ENCODE results near the gene CEACAM4. TPM values are rescaled to one million over a fixed set of nuclear protein-coding genes. Genes with fewer than 3 reads are reported as not detected.

The CEACAM4 gene
- total RNA-seq, 1 experiment from 2014 or later = not detected

DNA sequence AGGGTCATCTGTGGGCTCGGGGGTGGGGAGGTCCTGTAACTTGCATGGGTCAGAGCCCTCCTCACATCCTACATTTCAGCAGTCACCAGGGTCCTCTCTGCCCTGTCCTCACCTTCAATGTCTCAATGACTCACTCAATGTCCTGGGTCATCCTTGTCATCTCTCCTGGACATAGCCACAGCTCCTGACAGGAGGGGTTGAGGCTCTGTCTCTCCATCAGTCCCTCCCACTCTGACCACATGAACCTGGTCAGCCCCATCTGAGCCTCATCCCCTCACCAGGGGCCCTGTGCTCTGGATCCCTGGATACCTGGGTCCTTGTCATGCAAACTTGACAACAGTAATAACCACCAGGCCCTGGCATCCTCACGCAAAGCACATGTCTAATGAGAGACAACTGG is 37.5 kb downstream of the CEACAM4 start:
- Histone ChIP-seq H3K79me2 (ENCODE audit: insufficient read depth, low read length) (no peaks in the 10 kb centered on the region), H4K20me1 (ENCODE audit: insufficient read depth) (no peaks in the 10 kb centered on the region), H3K9me3 (ENCODE audit: control insufficient read depth in 1 of 2, insufficient read depth in 1 of 2, low read depth in 1 of 2, low read length in 2 of 2) (no peaks in the 10 kb centered on the region), H2AFZ (ENCODE audit: low read depth, low read length, poor library complexity, severe bottlenecking) (no peak overlapping the region), H3K9me2 (ENCODE audit: insufficient read depth) (no peaks in the 10 kb centered on the region), H3K4me3 (replicated peaks in 1 of 2; ENCODE audit: low read depth in 1 of 2, low read length in 2 of 2) (no peak overlapping the region), H3K27me3 (ENCODE audit: insufficient read depth, low read length) (0 out of 2 replicates have a peak, but pooled peaks cover 4% of the 10 kb centered on the region), H3K36me3 (ENCODE audit: control insufficient read depth in 1 of 2, insufficient read depth in 2 of 2, low read length in 2 of 2) (no peaks in the 10 kb centered on the region), H3K4me1 (ENCODE audit: control insufficient read depth in 1 of 2, insufficient read depth in 2 of 2, low read length in 2 of 2) (no peaks in the 10 kb centered on the region), H3K9ac (ENCODE audit: low read length) (no peak overlapping the region), H3K4me2 (ENCODE audit: low read length) (no peak overlapping the region), H3K27ac (ENCODE audit: low read depth, low read length) (no peak overlapping the region)
- CTCF ChIA-PET = no interaction called here
- DNase-seq (ENCODE audit: low read depth, low spot score) (no peak), ATAC-seq (no peak)
- POLR2A ChIA-PET = no interaction called here
- TF ChIP-seq CEBPB (IDR thresholded peaks at IDR 0.05; ENCODE audit: low read depth) (no peak), CBX3 (IDR thresholded peaks at IDR 0.05; ENCODE audit: low read depth) (no peak), EGR1 (IDR thresholded peaks at IDR 0.05; ENCODE audit: low read depth) (no peak), SRF (IDR thresholded peaks at IDR 0.05; ENCODE audit: low read depth) (no peak), POLR2A (IDR thresholded peaks at IDR 0.05; ENCODE audit: borderline replicate concordance, extremely low read depth, insufficient read depth, insufficient read length) (no peak), ZNF274 (IDR thresholded peaks at IDR 0.05; ENCODE audit: low read depth, low read length) (no peak), YY1 (IDR thresholded peaks at IDR 0.05; ENCODE audit: extremely low read depth, insufficient replicate concordance, low read depth, low read length) (no peak), TCF7L2 (IDR thresholded peaks at IDR 0.05; ENCODE audit: borderline replicate concordance, extremely low read depth, insufficient read depth, insufficient read length) (no peak), JUND (IDR thresholded peaks at IDR 0.05) (no peak), SP1 (IDR thresholded peaks at IDR 0.05; ENCODE audit: low read depth) (no peak), SIN3A (IDR thresholded peaks at IDR 0.05; ENCODE audit: low read depth) (no peak)
- TF ChIP-seq, protein P1, sequence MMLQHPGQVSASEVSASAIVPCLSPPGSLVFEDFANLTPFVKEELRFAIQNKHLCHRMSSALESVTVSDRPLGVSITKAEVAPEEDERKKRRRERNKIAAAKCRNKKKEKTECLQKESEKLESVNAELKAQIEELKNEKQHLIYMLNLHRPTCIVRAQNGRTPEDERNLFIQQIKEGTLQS (IDR thresholded peaks at IDR 0.05) = no peak
- TF ChIP-seq, protein P2, sequence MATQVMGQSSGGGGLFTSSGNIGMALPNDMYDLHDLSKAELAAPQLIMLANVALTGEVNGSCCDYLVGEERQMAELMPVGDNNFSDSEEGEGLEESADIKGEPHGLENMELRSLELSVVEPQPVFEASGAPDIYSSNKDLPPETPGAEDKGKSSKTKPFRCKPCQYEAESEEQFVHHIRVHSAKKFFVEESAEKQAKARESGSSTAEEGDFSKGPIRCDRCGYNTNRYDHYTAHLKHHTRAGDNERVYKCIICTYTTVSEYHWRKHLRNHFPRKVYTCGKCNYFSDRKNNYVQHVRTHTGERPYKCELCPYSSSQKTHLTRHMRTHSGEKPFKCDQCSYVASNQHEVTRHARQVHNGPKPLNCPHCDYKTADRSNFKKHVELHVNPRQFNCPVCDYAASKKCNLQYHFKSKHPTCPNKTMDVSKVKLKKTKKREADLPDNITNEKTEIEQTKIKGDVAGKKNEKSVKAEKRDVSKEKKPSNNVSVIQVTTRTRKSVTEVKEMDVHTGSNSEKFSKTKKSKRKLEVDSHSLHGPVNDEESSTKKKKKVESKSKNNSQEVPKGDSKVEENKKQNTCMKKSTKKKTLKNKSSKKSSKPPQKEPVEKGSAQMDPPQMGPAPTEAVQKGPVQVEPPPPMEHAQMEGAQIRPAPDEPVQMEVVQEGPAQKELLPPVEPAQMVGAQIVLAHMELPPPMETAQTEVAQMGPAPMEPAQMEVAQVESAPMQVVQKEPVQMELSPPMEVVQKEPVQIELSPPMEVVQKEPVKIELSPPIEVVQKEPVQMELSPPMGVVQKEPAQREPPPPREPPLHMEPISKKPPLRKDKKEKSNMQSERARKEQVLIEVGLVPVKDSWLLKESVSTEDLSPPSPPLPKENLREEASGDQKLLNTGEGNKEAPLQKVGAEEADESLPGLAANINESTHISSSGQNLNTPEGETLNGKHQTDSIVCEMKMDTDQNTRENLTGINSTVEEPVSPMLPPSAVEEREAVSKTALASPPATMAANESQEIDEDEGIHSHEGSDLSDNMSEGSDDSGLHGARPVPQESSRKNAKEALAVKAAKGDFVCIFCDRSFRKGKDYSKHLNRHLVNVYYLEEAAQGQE (IDR thresholded peaks at IDR 0.05; ENCODE audit: low read depth) = no peak
- no TSS peak for BruUV-seq (replicated peaks)
- RAD21 ChIA-PET (ENCODE audit: low non-redundant PET in 1 of 2, low total read pairs in 2 of 2, uncharacterized antibody in 2 of 2, unreplicated experiment in 2 of 2) = no interaction called here
- intact Hi-C loops (cut with micrococcal nuclease) = no loop called here

All from HCT116 (cell line).